Measurements from ENCODE around the gene ALDH1A3. TPM values are rescaled to one million over a fixed set of nuclear protein-coding genes. Genes with fewer than 3 reads are reported as not detected.

The ALDH1A3 gene
- polyA plus RNA-seq, 4 donors, result 3.8 to 37.3 (median 11.4) TPM

DNA sequence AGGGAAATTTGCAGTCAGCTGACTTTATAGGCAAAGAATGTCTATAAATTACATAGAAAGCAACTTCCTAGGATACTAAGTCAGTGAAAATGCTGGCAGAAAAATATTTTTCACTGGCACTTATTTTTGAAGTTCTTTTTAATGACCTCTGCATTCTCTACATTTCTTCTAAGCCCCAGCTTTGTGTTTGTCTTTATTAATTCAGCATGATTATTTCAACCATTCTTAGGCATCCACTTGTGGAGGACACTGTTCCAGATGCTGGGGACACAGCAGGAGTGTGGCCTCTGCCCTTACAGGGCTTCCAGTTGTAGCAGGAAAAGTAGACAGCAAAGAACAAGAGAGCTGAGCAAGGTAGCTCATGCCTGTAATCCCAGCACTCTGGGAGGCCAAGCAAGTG, 54.5 kb downstream of the ALDH1A3 start:
- Histone ChIP-seq H3K27me3 (ENCODE audit: control insufficient read depth in 3 of 3, insufficient read depth in 3 of 3, low read length in 3 of 3) (no peaks in the 10 kb centered on the region), H3K27ac (ENCODE audit: low read depth in 1 of 3, low read length in 2 of 3) (no peak overlapping the region), H3K9me3 (ENCODE audit: control insufficient read depth in 2 of 2, insufficient read depth in 1 of 2, low read depth in 1 of 2, low read length in 1 of 2) (peaks cover 0 to 2% of the 10 kb centered on the region in 2 donors), H3K36me3 (ENCODE audit: control insufficient read depth in 3 of 3, insufficient read depth in 2 of 3, low read depth in 1 of 3, low read length in 3 of 3) (no peaks in the 10 kb centered on the region), H3K4me3 (ENCODE audit: low read depth in 1 of 3, low read length in 3 of 3) (no peak overlapping the region), H3K4me1 (ENCODE audit: control insufficient read depth in 3 of 3, insufficient read depth in 2 of 3, low read depth in 1 of 3, low read length in 2 of 3) (no peaks in the 10 kb centered on the region)
- no peak for FAIRE-seq
- DNase-seq, result no peak

DNA sequence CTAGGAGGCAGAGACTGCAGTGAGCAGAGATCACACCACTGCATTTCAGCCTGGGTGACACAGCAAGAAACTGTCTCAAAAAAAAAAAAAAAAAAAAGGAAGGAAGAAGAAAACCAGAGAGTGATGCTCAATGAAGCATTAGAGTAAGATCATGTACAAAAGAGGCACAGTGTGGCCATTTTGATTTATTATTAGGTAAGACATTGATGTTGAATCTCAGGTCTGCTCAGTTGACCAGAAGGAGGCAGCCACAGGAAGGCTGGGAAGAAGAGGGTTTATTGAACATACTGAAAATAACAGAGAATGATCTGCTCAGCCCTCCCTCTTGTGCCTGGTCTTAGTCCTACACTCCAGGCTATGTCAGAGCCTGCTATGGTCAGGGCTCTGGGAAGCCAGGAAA, 55.1 kb downstream of the ALDH1A3 start:
- no peaks in the 10 kb centered on the region for H3K27me3 ChIP-seq (ENCODE audit: control insufficient read depth in 3 of 3, insufficient read depth in 3 of 3, low read length in 3 of 3)
- DNase-seq (no peak), FAIRE-seq (no peak)
- H3K4me3 ChIP-seq (ENCODE audit: low read depth in 1 of 3, low read length in 3 of 3), result no peak overlapping the region
- no peaks in the 10 kb centered on the region for H3K4me1 ChIP-seq (ENCODE audit: control insufficient read depth in 3 of 3, insufficient read depth in 2 of 3, low read depth in 1 of 3, low read length in 2 of 3)
- no peaks in the 10 kb centered on the region for H3K36me3 ChIP-seq (ENCODE audit: control insufficient read depth in 3 of 3, insufficient read depth in 2 of 3, low read depth in 1 of 3, low read length in 3 of 3)
- H3K27ac ChIP-seq (ENCODE audit: low read depth in 1 of 3, low read length in 2 of 3), result no peak overlapping the region
- H3K9me3 ChIP-seq (ENCODE audit: control insufficient read depth in 2 of 2, insufficient read depth in 1 of 2, low read depth in 1 of 2, low read length in 1 of 2), result peaks cover 0 to 2% of the 10 kb centered on the region in 2 donors

DNA sequence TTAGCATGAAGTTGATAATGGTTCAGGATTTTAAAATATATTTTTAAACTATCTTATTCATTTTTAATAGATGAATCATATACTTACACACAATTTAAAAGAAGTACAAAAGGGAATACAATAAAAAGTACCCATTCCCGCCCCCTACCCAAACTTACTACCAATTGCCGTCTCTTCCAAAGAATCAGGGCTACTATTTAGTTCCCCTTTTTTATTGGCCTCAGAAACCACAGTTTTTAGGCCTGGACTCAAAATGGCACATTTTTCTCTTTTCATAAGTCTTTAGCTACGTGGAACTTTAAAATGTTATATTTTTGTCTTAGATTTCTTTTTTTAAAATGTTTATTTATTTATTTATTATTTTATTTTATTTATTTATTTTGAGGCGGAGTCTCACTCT, 57.5 kb downstream of the ALDH1A3 start:
- H3K27ac ChIP-seq (ENCODE audit: low read depth in 1 of 3, low read length in 2 of 3), result no peak overlapping the region
- FAIRE-seq (no peak), DNase-seq (no peak)
- H3K27me3 ChIP-seq (ENCODE audit: control insufficient read depth in 3 of 3, insufficient read depth in 3 of 3, low read length in 3 of 3), result no peaks in the 10 kb centered on the region
- no peaks in the 10 kb centered on the region for H3K36me3 ChIP-seq (ENCODE audit: control insufficient read depth in 3 of 3, insufficient read depth in 2 of 3, low read depth in 1 of 3, low read length in 3 of 3)
- no peak overlapping the region for H3K4me3 ChIP-seq (ENCODE audit: low read depth in 1 of 3, low read length in 3 of 3)
- WGBS, 3 donors, result 81 to 87% (median 87%) methylated on average over 4 of the region's 4 CpGs
- H3K4me1 ChIP-seq (ENCODE audit: control insufficient read depth in 3 of 3, insufficient read depth in 2 of 3, low read depth in 1 of 3, low read length in 2 of 3), result no peaks in the 10 kb centered on the region
- peaks cover 0 to 2% of the 10 kb centered on the region in 2 donors for H3K9me3 ChIP-seq (ENCODE audit: control insufficient read depth in 2 of 2, insufficient read depth in 1 of 2, low read depth in 1 of 2, low read length in 1 of 2)

DNA sequence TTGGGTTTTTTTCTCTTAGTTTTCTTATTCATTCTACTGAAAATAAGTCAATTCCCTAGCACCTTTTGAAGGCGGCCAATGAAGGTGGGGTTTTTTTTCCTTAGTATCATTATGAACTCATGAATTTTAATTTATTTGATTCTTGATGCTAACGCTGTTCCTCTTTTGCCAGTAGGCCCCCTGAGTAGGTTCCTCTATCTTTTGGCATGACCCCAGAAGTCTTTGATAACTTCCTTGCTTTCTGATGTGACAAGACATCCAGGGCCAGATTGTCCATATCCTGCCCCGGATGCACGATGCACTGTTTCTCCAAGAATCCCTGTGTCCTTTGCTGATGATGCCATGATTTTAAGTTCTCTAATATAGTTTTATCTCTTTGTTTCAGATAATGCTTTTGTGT, 60.2 kb downstream of the ALDH1A3 start:
- no peak overlapping the region for H3K27ac ChIP-seq (ENCODE audit: low read depth in 1 of 3, low read length in 2 of 3)
- DNase-seq (no peak), FAIRE-seq (no peak)
- no peak overlapping the region for H3K4me3 ChIP-seq (ENCODE audit: low read depth in 1 of 3, low read length in 3 of 3)
- no peaks in the 10 kb centered on the region for H3K36me3 ChIP-seq (ENCODE audit: control insufficient read depth in 3 of 3, insufficient read depth in 2 of 3, low read depth in 1 of 3, low read length in 3 of 3)
- WGBS, 3 donors, result 76 to 87% (median 85%) methylated on average over 4 of the region's 4 CpGs
- H3K4me1 ChIP-seq (ENCODE audit: control insufficient read depth in 3 of 3, insufficient read depth in 2 of 3, low read depth in 1 of 3, low read length in 2 of 3), result no peaks in the 10 kb centered on the region
- H3K9me3 ChIP-seq (ENCODE audit: control insufficient read depth in 2 of 2, insufficient read depth in 1 of 2, low read depth in 1 of 2, low read length in 1 of 2), result peaks cover 0 to 2% of the 10 kb centered on the region in 2 donors
- no peaks in the 10 kb centered on the region for H3K27me3 ChIP-seq (ENCODE audit: control insufficient read depth in 3 of 3, insufficient read depth in 3 of 3, low read length in 3 of 3)

DNA sequence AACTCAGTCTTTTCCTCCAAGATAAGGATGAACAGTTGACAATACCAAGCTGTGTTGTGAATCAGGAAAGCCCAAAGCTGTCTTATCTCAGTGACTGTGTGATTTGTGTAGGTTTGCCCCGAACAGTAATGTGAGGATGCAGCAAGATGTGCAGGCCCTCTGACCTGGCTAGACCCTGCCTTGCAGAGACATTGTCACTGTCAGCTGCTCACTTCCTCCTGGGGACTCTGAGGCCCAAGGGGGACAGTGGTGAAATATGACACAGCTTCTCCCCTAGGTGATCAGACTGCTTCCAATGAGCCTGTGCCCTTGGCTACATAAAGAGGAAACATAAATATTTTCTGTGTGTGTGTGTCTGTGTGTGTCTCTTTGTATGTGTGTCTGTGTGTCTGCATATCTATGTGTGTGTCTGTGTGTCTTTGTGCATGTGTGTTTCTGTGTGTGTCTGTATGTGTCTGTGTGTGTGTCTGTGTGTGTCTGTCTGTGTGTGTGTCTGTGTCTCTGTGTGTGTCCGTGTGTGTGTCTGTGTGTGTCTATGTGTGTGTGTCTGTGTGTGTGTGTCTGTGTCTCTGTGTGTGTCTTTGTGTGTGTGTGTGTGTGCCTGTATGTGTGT, 61.2 kb downstream of the ALDH1A3 start:
- no peak overlapping the region for H3K4me3 ChIP-seq (ENCODE audit: low read depth in 1 of 3, low read length in 3 of 3)
- H3K9me3 ChIP-seq (ENCODE audit: control insufficient read depth in 2 of 2, insufficient read depth in 1 of 2, low read depth in 1 of 2, low read length in 1 of 2), result peaks cover 0 to 2% of the 10 kb centered on the region in 2 donors
- 75 to 82% (median 78%) methylated on average over 2 of the region's 2 CpGs for WGBS, 3 donors
- DNase-seq (no peak), FAIRE-seq (no peak)
- no peak overlapping the region for H3K27ac ChIP-seq (ENCODE audit: low read depth in 1 of 3, low read length in 2 of 3)
- no peaks in the 10 kb centered on the region for H3K4me1 ChIP-seq (ENCODE audit: control insufficient read depth in 3 of 3, insufficient read depth in 2 of 3, low read depth in 1 of 3, low read length in 2 of 3)
- no peaks in the 10 kb centered on the region for H3K36me3 ChIP-seq (ENCODE audit: control insufficient read depth in 3 of 3, insufficient read depth in 2 of 3, low read depth in 1 of 3, low read length in 3 of 3)
- no peaks in the 10 kb centered on the region for H3K27me3 ChIP-seq (ENCODE audit: control insufficient read depth in 3 of 3, insufficient read depth in 3 of 3, low read length in 3 of 3)

DNA sequence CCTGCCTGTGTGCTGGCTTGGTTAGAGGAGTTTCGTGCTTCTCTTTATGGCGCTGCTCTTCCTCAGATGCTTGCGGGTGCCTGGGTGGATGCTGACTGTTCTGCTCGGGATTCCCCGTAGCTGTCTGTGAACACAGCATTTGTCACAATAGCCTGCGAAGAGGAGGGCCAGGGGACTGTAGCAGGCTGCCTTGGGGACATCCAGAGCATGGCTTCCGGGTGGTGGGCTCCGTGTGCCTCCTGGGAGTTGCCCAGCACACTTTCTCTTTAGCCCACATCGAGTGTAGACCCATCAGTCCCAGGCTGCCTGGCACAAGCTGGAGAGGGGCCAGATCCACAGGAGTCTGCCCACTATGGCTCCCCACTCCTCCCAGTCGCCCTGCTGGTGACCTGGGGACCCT, 61.9 kb downstream of the ALDH1A3 start:
- no peaks in the 10 kb centered on the region for H3K36me3 ChIP-seq (ENCODE audit: control insufficient read depth in 3 of 3, insufficient read depth in 2 of 3, low read depth in 1 of 3, low read length in 3 of 3)
- H3K4me1 ChIP-seq (ENCODE audit: control insufficient read depth in 3 of 3, insufficient read depth in 2 of 3, low read depth in 1 of 3, low read length in 2 of 3), result no peaks in the 10 kb centered on the region
- peaks cover 0 to under 1% of the 10 kb centered on the region in 2 donors for H3K9me3 ChIP-seq (ENCODE audit: control insufficient read depth in 2 of 2, insufficient read depth in 1 of 2, low read depth in 1 of 2, low read length in 1 of 2)
- DNase-seq (no peak), FAIRE-seq (no peak)
- WGBS, 3 donors, result 71 to 80% (median 79%) methylated on average over 10 of the region's 10 CpGs
- H3K27ac ChIP-seq (ENCODE audit: low read depth in 1 of 3, low read length in 2 of 3), result peak overlapping the region in 1 of 3 donors; percentile 19
- H3K4me3 ChIP-seq (ENCODE audit: low read depth in 1 of 3, low read length in 3 of 3), result no peak overlapping the region
- H3K27me3 ChIP-seq (ENCODE audit: control insufficient read depth in 3 of 3, insufficient read depth in 3 of 3, low read length in 3 of 3), result no peaks in the 10 kb centered on the region

DNA sequence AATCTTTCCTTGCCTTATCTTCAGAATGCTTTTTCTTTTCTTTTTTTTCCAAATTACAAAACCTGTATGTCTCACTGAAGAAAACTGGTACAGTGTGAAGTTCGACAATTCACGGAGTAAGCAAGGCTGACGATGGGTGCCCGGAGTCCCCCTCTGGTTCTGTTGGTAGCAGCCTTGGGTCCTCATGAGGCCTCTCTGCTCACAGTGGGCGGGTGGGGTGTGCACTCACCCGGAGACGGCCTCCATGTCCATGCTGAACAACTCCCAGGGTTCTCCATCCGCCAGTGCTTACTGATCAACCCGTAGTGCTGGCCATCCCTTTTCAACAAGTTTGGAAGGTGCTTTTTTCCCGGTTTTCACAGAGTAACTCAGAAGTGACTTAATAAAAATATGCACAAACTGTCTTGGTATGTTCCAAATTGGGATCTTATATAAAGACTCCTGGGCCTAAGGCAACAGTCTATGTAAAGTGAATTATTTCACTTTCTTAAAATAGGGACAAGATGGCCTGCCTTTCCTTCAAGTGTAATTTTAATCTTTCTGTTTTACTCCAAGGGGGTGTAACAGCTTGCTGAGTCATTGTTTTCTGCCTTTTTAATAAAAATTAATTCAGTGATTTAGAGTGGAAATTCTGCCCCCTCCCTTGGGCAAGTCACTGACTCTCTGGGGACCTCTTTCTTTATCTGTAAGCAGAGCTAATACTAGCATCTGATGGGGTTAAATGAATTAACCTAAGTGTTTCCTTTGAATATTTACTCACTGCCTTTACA, 63.2 kb downstream of the ALDH1A3 start:
- no peaks in the 10 kb centered on the region for H3K36me3 ChIP-seq (ENCODE audit: control insufficient read depth in 3 of 3, insufficient read depth in 2 of 3, low read depth in 1 of 3, low read length in 3 of 3)
- no peak overlapping the region for H3K4me3 ChIP-seq (ENCODE audit: low read depth in 1 of 3, low read length in 3 of 3)
- FAIRE-seq (no peak), DNase-seq (no peak)
- H3K4me1 ChIP-seq (ENCODE audit: control insufficient read depth in 3 of 3, insufficient read depth in 2 of 3, low read depth in 1 of 3, low read length in 2 of 3), result no peaks in the 10 kb centered on the region
- no peaks in the 10 kb centered on the region for H3K27me3 ChIP-seq (ENCODE audit: control insufficient read depth in 3 of 3, insufficient read depth in 3 of 3, low read length in 3 of 3)
- H3K9me3 ChIP-seq (ENCODE audit: control insufficient read depth in 2 of 2, insufficient read depth in 1 of 2, low read depth in 1 of 2, low read length in 1 of 2), result no peaks in the 10 kb centered on the region
- H3K27ac ChIP-seq (ENCODE audit: low read depth in 1 of 3, low read length in 2 of 3), result no peak overlapping the region
- 90 to 93% (median 93%) methylated on average over 10 of the region's 10 CpGs for WGBS, 3 donors

DNA sequence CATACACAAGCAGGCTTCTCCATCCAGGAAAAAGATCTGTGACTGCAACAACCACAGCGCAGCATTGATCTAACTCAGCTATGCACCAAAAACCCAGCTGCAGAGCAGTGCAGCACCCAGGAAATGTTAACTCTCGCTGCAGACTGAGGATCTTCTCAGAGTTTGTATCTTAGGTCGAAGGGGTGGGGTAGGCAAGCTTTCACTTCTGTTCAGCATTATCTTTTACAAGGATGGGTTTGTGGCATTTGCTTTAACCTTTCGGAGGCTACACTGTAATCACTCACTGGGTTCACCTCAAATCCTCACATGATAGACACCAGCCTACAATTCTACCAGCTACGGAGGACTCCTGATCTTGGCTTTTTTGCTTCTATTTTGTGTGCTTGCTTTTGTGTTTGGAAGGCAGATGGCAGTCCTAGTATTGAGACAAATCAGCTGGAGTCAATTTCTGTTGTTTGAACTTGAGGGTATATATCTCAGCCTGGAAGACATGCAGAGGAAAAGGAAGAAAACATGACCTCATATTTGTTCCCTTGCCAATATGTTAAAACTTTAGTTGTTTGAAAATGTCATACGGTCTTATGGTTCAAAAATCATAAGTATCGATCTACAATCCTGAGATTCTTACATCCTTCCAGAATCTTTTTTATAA, 64.7 kb downstream of the ALDH1A3 start:
- H3K9me3 ChIP-seq (ENCODE audit: control insufficient read depth in 2 of 2, insufficient read depth in 1 of 2, low read depth in 1 of 2, low read length in 1 of 2), result no peaks in the 10 kb centered on the region
- no peak overlapping the region for H3K4me3 ChIP-seq (ENCODE audit: low read depth in 1 of 3, low read length in 3 of 3)
- H3K4me1 ChIP-seq (ENCODE audit: control insufficient read depth in 3 of 3, insufficient read depth in 2 of 3, low read depth in 1 of 3, low read length in 2 of 3), result no peaks in the 10 kb centered on the region
- no peak overlapping the region for H3K27ac ChIP-seq (ENCODE audit: low read depth in 1 of 3, low read length in 2 of 3)
- DNase-seq (no peak), FAIRE-seq (no peak)
- 65 to 84% (median 81%) methylated on average over 7 of the region's 7 CpGs for WGBS, 3 donors
- H3K36me3 ChIP-seq (ENCODE audit: control insufficient read depth in 3 of 3, insufficient read depth in 2 of 3, low read depth in 1 of 3, low read length in 3 of 3), result no peaks in the 10 kb centered on the region
- no peaks in the 10 kb centered on the region for H3K27me3 ChIP-seq (ENCODE audit: control insufficient read depth in 3 of 3, insufficient read depth in 3 of 3, low read length in 3 of 3)

Data from small intestine (tissue), 7 donors.